ENCODE results near the gene HSF5.

GRCh38 chr17:58396173-58396572 is 92.0 kb downstream of the HSF5 start:
- TF ChIP-seq POLR2A (IDR thresholded peaks at IDR 0.05) (no peak), CTCF (IDR thresholded peaks at IDR 0.05 in 8 of 11, conservative IDR thresholded peaks at IDR 0.05 in 3 of 11) (no peak), POLR2AphosphoS5 (IDR thresholded peaks at IDR 0.05) (no peak)

Measured in spleen (tissue), 7 donors.